ENCODE results near the gene B3GNT3.

DNA sequence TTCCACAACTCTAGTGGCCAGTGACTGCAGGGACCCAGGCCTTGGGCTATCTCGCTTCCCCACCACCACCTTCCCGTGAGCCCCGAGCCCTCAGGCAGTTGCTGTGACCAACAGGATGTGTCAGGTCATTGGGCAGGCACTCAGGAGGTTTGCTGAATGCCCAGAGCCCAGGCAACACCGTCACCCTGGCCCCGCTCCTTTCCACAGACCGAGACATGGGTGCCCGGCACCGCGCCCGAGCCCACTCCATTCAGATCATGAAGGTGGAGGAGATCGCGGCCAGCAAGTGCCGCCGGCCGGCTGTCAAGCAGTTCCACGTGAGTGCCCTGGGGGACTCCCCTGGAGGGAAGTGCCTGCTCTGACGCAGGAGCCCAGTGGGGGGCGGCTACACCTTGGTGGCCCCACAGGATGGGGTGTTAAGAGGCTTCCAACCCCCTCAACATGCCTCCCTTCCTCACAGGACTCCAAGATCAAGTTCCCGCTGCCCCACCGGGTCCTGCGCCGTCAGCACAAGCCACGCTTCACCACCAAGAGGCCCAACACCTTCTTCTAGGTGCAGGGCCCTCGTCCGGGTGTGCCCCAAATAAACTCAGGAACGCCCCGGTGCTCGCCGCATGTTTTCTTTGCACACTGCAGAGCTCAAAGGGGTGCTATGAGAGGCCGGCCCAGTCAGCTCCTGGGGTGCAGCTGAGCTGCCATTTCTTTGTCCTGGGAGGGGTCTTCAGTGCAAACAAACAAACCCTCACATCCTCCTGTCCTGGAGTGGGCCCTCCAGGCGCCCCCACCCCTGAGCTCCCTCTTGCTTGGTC is 68.0 kb downstream of the B3GNT3 start:
- TF ChIP-seq TAF1 (IDR thresholded peaks at IDR 0.05; ENCODE audit: borderline replicate concordance, low read depth, low read length) (no peak), POLR2A (IDR thresholded peaks at IDR 0.05; ENCODE audit: low read depth, low read length) (no peak; the same call in 1 of the 2 replicates)
